Measurements from ENCODE around the gene RPS24.
A peak's percentile ranks its signal among the peaks of the same experiment; 100 is the strongest.
"Not testable (repeated sequence)": the region's sequence is repeated elsewhere in the genome, so short reads cannot be mapped to it uniquely, and the experiment has no call there.

Gene RPS24

DNA sequence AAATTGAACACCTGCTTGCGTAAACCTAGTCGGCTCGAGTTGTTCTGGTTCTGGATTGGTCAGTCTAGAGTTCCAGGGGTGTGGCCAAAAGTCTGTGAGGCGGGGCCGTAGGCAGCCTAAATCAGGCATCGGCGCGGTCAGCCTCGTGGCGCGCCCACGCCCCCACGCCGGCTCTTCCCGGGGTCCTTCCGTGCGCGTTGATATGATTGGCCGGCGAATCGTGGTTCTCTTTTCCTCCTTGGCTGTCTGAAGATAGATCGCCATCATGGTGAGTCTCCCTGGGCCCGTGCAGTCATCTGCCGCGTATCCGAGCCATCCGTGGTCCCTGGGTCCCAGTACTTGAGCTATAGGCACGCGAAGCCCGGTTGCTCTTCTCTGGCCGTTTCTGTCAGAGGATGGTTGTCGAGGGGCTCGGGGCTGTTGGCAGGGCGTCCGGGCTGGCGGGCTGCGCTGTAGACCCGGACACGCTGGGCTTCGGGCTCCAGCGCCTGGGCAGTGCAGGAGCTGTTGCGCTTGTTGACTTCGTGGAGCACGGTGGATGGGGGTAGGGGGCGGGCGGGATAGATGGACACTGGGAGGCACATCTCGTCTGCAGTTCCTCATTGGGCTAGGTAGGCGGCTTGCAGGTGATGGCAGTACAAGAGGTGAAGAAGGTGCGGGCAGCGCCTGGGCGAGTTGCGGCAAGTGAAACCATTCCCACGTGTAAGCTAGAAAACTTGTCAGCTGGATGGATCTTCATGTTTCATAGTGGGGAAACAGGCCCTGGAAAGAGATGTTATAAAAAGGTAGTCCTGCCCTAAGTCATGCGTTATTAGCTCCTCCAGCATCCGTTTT, at the start of gene RPS24:
TSS of gene RPS24 (plus strand) at position 227 of the 834 bp plus-strand sequence. CDS start at position 266, 39 bp downstream.
- peak; percentile 92 for DNase-seq

DNA sequence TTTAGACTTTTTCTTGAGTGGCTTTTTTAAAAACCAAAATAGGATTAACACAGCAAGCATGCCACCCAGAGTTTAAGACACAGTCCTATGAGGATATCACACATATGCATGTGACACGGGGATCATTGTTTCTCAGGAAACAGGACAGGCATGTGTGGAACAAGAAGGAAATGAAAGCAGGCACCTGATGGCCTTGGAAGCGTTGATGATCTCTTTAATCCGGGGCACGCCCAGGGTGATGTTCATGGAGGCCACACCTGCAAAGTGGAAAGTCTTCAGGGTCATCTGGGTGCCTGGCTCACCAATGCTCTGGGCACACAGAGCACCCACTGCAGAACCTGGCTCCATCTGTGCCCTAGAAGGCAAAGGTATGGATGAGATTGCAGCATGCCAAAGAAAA, 48.7 kb upstream of the RPS24 start:
- no peak for DNase-seq

DNA sequence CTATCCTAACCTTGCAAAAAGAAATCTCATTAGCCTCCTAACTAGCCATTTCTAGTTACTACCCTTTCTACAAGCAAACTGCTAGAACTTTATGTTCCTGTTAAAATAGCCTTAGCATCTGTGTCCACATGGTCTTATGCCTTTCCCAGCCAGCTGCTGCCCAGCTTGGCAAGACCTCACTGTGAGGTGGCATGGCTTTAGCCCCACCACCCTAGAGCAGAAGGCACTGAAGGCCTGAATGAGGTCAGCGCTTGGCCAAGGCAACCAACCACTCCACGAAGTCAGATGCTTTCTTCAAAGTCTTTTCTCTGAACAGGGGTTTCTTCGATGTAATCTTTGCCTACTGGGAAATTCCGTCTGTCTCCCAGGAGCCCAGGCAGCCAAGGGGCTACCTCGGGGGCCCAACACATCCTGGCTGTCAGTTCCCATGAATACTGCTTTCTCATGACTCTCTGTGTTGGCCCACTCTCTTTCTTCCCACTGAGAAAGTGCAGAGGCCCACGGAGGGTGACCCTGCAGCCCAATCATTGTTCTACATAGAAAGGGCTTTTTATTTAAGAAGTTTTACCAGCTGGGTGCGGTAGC, 45.9 kb upstream of the RPS24 start:
- DNase-seq, result no peak

- DNase-seq, result no peak
Measured at GRCh38 chr10:77989081-77989724, 44.5 kb upstream of the RPS24 start.

- no peak for DNase-seq
Measured at GRCh38 chr10:77993620-77994019, 40.0 kb upstream of the RPS24 start.

GRCh38 chr10:77998780-77999179, 34.9 kb upstream of the RPS24 start:
- DNase-seq, result not testable (repeated sequence)

- DNase-seq, result no peak
Measured at GRCh38 chr10:78000206-78000605, 33.5 kb upstream of the RPS24 start.

- no peak for DNase-seq
Measured at GRCh38 chr10:78000956-78001472, 32.6 kb upstream of the RPS24 start.

DNA sequence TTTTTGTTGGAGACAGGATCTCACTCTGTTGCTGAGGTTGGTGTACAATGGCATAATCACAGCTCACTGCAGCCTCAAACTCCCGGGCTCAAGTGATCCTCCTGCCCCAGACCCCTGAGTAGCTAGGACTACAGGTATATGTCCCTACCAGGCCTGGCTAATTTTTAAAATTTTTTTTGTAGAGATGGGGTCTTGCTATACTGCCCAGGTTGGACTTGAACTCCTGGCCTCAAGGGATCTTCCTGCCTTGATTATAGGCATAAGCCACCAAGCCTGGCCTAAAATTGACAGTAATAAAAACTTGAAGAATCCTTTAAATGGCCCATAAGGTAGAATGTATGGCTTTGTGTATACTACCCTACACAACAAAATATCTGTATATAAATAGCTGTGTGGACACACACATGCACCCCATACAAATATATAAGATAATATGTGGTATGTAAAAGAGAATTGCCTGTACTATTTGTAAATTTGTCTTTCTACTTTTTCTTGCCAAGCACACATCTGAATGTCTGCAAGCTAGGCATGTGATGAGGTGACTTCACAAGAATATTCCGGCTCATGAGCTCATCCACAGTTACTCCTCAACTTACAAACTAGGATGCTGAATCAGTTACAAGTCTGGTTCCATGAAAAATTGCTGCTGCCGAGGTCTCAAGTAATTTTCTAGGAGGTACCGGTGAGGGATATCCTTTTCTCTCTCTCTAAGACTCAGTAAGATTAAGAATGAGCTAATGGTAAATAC, 30.9 kb upstream of the RPS24 start:
- no peak for DNase-seq

GRCh38 chr10:78004215-78005026, 29.2 kb upstream of the RPS24 start:
- no peak for DNase-seq

- no peak for DNase-seq
Measured at GRCh38 chr10:78007172-78007571, 26.5 kb upstream of the RPS24 start.

DNA sequence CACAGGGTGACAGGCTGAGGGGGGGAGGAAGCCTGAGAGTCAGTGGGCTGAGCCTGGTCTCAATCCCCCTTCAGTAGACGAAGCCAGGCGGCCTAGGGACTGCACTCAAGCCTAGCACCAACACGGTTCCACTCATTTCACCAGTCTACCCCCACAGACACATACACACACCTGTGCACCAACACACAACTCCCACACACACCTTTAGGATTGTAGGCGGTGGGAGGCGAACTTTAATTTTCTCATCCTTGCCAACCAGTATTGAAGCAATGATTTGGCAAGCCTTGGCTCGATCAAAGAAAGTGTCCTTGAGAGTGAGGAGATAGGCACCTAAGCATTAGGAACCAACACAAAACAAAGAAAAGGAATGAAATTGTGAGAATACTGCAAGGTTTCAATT, 24.0 kb upstream of the RPS24 start:
- DNase-seq, result no peak

- DNase-seq, result no peak
Measured at GRCh38 chr10:78010278-78010677, 23.4 kb upstream of the RPS24 start.

DNA sequence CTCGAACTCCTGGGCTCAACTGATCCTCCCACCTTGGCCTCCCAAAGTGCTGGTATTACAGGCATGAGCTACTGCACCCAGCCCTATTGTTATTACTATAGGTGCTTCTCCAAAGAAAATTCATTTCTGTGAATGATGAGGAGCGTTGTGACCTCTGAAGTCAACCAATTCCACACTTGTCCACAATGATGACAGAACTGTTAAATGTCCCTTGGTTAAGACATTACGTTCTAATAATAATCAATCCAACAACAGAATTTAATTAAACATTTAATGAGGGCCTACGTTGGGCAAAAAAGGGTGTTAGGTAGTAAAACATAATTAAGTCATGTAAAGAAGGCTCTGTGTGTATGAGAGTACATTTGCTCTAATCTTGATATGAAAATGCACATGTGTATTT, 22.6 kb upstream of the RPS24 start:
- DNase-seq, result no peak

DNA sequence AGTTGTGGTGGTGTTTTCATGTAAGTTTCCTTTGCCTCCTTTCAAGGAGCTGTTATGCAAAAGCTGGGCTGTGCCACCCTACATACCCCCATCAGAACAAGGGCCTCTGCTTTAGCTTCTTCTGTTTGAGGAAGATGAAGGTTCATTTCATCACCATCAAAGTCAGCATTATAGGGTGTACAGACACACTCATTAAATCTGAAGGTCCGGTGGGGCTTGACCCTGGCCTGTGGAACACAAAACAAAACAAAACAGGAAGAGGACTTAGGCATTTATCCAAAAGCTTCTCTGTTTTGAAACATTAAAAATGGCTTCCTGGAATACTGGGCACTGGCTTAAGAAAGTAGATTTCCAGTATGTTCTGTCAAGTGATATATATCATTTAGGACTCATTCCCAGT, 20.1 kb upstream of the RPS24 start:
- DNase-seq, result no peak

- DNase-seq, result no peak
Measured at GRCh38 chr10:78015546-78015945, 18.1 kb upstream of the RPS24 start.

- DNase-seq, result no peak
Measured at GRCh38 chr10:78017856-78018255, 15.8 kb upstream of the RPS24 start.

- no peak for DNase-seq
Measured at GRCh38 chr10:78019264-78019663, 14.4 kb upstream of the RPS24 start.

DNA sequence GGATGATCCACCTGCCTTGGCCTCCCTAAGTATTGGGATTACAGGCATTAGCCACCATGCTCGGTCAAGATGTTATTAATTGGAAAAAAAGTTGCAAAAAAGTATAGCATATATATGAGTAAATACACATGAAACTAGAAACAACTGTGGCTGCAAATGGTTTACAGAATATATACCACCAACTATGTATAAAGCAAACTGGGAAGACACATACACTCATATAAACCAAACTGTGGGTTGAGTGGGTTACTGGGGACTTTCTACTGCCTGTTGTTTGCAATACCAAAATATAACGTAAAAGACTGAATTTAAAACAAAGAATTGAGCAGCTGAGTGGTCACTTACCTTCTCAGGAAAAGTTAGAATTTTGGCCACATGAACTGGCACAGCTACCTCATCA, 12.5 kb upstream of the RPS24 start:
- DNase-seq, result no peak

DNA sequence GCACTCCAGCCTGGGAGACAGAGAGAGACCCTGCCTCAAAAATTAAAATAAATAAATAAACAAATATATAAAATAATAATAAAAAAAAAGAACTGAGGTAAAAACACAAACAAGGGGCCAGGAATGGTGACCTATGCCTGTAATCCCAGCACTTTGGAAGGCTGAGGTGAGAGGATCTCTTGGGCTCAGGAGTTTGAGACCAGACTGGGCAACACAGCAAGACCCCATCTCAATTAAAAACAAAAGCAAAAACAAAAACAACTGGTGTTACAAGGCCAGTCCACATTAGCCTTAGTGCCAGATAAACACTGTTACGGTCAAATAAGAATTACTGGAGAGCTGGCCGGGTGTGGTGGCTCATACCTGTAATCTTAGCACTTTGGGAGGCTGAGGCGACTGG, 9.9 kb upstream of the RPS24 start:
- no peak for DNase-seq

DNA sequence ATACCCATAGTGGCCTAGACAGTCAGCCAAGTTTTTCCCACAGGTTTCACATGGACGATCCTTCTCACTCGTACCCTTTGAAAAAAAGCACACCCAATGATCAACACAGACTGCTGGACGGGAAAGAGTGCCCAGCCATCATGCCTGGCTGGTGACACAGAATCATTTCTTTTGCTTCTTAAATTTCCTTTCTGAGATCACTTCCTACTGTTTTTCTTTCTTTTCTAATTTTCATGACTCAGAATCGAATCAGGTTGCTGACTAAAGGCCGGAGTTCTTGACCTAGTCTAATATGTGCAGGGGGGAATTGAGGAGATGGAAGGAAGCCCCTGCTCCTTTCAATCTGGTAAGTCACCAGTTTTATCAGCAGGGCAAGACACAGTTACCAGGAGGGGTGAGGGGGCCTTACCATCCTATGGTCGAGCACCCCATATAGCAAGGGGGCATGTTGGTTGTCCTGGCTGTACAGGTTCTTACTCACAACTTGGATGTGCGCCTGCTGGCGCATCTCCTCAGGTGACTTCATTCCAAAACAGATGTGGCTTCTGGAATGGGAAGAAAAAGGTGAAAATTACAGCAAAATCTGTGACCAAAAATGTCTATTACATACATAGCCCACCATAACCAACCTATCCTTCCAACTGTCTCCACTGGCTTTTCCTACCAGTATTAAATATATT, 7.8 kb upstream of the RPS24 start:
- DNase-seq, result no peak
